Measurements from ENCODE around the gene NFKBIA.
"Not testable (repeated sequence)": the region's sequence is repeated elsewhere in the genome, so short reads cannot be mapped to it uniquely, and the experiment has no call there.

NFKBIA gene

GRCh38 chr14:35391388-35391710, 13.2 kb downstream of the NFKBIA start:
- no peak for DNase-seq (ENCODE audit: low read depth in 2 of 2)

GRCh38 chr14:35390577-35391387, 13.8 kb downstream of the NFKBIA start:
- DNase-seq (ENCODE audit: low read depth in 2 of 2): no peak

GRCh38 chr14:35389315-35389667, 15.3 kb downstream of the NFKBIA start:
- DNase-seq (ENCODE audit: low read depth in 2 of 2): no peak

GRCh38 chr14:35388656-35389314, 15.8 kb downstream of the NFKBIA start:
- no peak for DNase-seq (ENCODE audit: low read depth in 2 of 2)

GRCh38 chr14:35387713-35388579, 16.6 kb downstream of the NFKBIA start:
- no peak for DNase-seq (ENCODE audit: low read depth in 2 of 2)

GRCh38 chr14:35387219-35387618, 17.3 kb downstream of the NFKBIA start:
- DNase-seq (ENCODE audit: low read depth in 2 of 2): no peak

GRCh38 chr14:35386673-35387125, 17.9 kb downstream of the NFKBIA start:
- no peak for DNase-seq (ENCODE audit: low read depth in 2 of 2)

- no peak for DNase-seq (ENCODE audit: low read depth in 2 of 2)
Measured at GRCh38 chr14:35385042-35385839, 19.3 kb downstream of the NFKBIA start.

GRCh38 chr14:35384455-35385041, 20.0 kb downstream of the NFKBIA start:
- no peak for DNase-seq (ENCODE audit: low read depth in 2 of 2)

GRCh38 chr14:35383569-35384454, 20.7 kb downstream of the NFKBIA start:
- no peak for DNase-seq (ENCODE audit: low read depth in 2 of 2)

GRCh38 chr14:35380794-35381193, 23.8 kb downstream of the NFKBIA start:
- no peak for DNase-seq (ENCODE audit: low read depth in 2 of 2)

- not testable (repeated sequence) for DNase-seq (ENCODE audit: low read depth in 2 of 2)
Measured at GRCh38 chr14:35379234-35379933, 25.2 kb downstream of the NFKBIA start.

- no peak for DNase-seq (ENCODE audit: low read depth in 2 of 2)
Measured at GRCh38 chr14:35378425-35379233, 25.9 kb downstream of the NFKBIA start.

- no peak for DNase-seq (ENCODE audit: low read depth in 2 of 2)
Measured at GRCh38 chr14:35375558-35376025, 29.0 kb downstream of the NFKBIA start.

GRCh38 chr14:35374263-35374712, 30.3 kb downstream of the NFKBIA start:
- no peak for DNase-seq (ENCODE audit: low read depth in 2 of 2)

- DNase-seq (ENCODE audit: low read depth in 2 of 2): not testable (repeated sequence)
Measured at GRCh38 chr14:35373208-35373607, 31.3 kb downstream of the NFKBIA start.

- no peak for DNase-seq (ENCODE audit: low read depth in 2 of 2)
Measured at GRCh38 chr14:35370969-35371368, 33.6 kb downstream of the NFKBIA start.

GRCh38 chr14:35369701-35370191, 34.8 kb downstream of the NFKBIA start:
- no peak for DNase-seq (ENCODE audit: low read depth in 2 of 2)
